22Rv1 (cell line): ENCODE results near the gene GNG7.
A peak's percentile ranks its signal among the peaks of the same experiment; 100 is the strongest.

Experiments
- H3K27ac ChIP-seq: fragments of 450-650 bp; 2 replicates; pipeline ENCODE4 v1.5.1; 2017
- ZFX ChIP-seq: fragments of 450-650 bp; IDR thresholded peaks from 2 replicates; pipeline ENCODE4 v1.6.1; 2017; ENCODE audit warnings: antibody characterized with exemption, borderline replicate concordance
- TF ChIP-seq, protein P1 (sequence below): fragments of 450-650 bp; IDR thresholded peaks from 2 replicates; pipeline ENCODE4 v1.5.1; 2017; ENCODE audit warnings: mild to moderate bottlenecking

GNG7 gene

DNA sequence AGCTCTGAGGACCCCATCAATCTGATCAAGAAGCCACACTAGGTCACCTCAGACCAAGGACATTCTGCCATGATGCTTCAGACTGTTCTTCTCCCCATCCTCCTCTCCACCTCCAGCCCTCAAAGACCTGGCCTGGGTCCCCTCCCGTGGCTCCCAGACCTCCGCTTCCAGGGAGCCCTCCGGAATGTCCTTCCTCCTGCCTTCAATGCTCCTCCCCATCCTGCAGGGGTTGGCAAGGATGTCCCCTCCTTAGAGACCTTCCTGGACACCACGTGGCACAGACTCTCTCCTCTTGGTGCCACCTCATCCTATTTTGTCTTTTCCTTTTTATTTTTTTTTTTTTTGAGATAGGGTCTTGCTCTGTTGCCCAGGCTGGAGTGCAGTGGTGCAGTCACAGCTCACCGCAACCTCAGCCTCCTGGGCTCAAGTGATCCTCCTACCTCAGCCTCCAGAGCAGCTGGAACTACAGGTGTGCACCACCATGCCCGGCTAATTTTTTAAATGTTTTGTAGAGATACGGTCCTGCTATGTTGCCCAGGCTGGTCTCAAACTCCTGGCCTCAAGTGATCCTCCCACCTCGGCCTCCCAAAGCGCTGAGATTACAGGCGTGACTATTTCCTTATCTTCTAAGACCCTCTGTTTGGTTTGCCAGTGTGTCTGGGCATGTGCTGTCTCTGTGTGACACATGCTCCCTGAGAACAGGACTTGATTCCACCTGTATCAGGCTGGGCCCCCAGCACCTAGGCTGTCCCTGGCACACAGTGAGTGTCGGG, 84.9 kb downstream of the GNG7 start:
- H3K27ac ChIP-seq = no peak overlapping the region
- TF ChIP-seq ZFX = no peak

DNA sequence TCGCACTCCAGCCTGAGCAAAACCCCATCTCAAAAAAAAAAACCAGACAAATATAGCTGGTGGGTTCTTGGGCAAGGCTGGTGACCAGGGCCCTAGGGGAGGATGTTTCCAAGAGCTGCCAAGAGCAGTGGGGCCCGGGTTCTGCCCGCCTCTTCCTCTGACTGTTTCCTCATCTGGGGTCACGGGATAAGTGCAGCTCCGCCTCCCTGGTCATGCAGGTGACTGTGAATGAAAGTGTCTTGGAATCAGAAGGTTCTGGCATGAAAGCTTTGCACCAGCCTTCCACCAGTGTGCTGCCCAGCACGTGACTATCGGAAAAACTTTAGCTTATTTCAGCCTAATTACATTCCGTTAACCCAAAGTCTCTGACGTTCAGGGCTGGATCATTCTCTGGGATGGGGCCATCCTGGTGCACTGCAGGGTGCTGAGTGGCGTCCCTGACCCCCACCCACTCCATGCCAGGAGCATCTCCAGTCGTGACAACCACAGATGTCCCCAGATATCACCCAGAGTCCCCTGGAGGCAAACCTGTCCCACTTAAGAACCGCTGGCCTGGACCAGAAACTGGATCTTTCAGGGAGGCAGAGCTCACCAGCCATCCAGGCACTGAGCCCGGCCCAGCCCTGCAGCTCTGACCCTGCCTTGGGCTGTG, 85.6 kb downstream of the GNG7 start:
- H3K27ac ChIP-seq = no peak overlapping the region
- TF ChIP-seq, protein P1, sequence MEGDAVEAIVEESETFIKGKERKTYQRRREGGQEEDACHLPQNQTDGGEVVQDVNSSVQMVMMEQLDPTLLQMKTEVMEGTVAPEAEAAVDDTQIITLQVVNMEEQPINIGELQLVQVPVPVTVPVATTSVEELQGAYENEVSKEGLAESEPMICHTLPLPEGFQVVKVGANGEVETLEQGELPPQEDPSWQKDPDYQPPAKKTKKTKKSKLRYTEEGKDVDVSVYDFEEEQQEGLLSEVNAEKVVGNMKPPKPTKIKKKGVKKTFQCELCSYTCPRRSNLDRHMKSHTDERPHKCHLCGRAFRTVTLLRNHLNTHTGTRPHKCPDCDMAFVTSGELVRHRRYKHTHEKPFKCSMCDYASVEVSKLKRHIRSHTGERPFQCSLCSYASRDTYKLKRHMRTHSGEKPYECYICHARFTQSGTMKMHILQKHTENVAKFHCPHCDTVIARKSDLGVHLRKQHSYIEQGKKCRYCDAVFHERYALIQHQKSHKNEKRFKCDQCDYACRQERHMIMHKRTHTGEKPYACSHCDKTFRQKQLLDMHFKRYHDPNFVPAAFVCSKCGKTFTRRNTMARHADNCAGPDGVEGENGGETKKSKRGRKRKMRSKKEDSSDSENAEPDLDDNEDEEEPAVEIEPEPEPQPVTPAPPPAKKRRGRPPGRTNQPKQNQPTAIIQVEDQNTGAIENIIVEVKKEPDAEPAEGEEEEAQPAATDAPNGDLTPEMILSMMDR = no peak
- no peak for TF ChIP-seq ZFX

DNA sequence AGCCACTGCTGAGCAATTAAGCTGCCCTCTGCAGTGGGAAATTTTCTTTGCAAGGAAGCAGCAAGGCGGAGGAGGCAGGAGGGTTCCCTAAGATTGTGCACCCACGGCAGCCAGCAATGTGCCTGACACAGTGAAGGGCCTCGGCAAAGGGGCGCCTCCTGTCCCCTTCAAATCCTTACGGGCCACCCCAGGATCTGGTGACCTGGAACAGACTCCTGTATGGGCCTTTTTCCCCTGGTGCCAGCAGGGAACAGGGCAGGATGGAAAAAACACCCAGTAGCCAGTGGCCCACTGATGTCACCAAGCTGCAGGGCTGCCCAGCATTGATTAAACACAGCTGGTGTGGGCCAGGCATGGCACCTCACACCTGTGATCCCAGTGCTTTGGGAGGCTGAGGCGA, 86.7 kb downstream of the GNG7 start:
- H3K27ac ChIP-seq = no peak overlapping the region
- TF ChIP-seq, protein P1 = no peak
- no peak for TF ChIP-seq ZFX

DNA sequence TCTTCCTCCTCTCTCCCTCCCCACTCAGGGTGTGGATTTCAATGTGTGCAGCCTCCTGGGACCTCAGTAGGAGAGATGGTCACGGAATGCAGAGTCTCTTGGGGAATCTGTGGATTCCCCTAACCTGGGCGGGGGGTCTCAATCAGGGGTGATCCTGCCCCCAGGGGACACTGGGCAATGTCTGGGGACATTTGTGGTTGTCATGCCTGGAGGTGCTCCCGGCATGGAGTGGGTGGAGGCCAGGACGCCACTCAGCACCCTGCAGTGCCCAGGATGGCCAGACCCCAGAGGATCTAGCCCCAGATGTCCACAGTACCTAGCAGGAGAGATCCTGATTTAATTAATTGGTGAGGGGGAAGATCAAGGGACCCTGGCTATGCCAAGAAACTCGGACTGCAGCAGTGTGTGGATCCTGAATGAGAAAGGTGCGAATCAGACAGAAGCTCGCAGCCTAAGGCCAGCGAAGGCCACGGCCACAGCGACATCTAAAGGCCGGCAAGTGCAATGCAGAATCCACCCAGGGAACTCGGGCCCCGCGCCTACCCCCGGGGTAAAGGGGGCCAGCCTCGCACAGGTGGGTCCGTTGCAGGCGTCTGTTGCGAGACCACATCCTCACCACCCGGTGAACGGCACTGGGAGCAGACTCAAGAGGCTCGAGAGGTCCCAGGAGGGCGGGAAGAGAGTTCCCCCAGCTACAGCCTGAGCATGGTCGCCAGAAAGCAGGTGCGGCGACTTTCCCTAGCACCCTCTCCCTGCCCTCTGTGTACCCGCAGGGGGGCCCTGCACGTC, 88.8 kb downstream of the GNG7 start:
- TF ChIP-seq ZFX = no peak
- TF ChIP-seq, protein P1 = peak; percentile 95
- no peak overlapping the region for H3K27ac ChIP-seq

DNA sequence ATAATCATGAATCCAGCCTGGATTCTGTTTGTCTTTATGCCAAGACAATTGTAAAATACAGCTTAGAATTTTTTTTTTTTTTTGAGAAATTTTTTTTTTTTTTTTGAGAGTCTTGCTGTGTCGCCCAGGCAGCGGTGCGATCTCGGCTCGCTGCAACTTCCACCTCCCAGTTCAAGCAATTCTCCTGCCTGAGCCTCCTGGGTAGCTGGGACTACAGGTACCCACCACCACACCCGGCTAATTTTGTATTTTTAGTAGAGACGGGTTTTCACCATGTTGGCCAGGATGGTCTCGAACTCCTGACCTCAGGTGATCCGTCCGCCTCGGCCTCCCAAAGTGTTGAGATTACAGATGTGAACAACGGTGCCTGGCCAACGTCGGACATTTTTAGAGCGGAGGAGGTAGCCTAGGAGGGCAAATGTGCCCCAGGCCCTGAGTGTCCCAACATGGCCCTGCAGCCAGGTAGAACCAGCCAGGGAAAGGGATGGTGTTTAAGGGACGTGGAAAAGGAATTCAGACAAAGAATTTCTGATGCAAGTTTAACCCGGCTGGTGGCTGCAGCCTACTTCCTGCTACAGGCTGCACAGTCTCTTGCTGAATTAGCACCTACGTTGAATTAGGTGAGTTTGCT, 89.8 kb downstream of the GNG7 start:
- H3K27ac ChIP-seq = no peak overlapping the region
- no peak for TF ChIP-seq ZFX
- TF ChIP-seq, protein P1 = no peak

DNA sequence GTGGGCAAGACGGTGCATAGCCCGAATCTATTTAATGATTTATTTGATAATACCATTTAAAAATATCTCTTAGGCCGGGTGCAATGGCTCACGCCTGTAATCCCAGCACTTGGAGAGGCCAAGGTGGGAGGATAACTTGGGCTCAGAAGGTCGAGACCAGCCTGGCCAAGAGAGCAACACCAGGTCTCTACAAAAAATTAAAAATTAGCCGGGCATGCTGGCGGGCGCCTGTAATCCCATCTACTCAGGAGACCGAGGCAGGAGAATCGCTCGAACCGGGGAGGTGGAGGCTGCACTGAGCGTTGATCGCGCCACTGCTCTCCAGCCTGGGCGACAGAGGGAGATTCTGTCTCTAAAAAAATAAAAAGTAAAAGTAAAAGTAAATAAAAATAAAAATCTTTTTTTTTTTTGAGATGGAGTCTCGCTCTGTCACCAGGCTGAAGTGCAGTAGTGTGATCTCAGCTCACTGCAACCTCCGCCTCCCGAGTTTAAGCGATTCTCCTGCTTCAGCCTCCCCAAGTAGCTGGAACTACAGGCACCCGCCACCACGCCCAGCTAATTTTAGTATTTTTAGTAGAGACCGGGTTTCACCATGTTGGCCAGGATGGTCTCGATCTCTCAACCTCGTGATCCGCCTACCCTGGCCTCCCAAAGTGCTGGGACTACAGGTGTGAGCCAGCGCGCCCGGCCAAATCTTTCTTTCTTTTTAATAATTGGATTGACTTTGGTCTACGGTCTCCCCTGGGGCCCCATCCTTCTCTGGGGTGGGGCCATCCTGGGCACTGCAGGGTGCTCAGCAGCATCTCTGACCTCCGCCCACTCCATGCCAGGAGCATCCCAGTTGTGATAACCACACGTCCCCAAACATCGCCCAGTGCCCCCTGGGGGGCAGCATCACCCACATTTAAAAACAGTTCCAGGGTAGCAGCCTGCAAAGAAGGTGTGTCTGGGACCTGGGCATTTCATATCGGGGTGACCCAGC, 90.7 kb downstream of the GNG7 start:
- TF ChIP-seq, protein P1 = peak; percentile 63
- TF ChIP-seq ZFX = no peak
- no peak overlapping the region for H3K27ac ChIP-seq
